ENCODE measurements around the gene SELENOO. TPM values are rescaled to one million over a fixed set of nuclear protein-coding genes. Genes with fewer than 3 reads are reported as not detected.

SELENOO gene, protein sequence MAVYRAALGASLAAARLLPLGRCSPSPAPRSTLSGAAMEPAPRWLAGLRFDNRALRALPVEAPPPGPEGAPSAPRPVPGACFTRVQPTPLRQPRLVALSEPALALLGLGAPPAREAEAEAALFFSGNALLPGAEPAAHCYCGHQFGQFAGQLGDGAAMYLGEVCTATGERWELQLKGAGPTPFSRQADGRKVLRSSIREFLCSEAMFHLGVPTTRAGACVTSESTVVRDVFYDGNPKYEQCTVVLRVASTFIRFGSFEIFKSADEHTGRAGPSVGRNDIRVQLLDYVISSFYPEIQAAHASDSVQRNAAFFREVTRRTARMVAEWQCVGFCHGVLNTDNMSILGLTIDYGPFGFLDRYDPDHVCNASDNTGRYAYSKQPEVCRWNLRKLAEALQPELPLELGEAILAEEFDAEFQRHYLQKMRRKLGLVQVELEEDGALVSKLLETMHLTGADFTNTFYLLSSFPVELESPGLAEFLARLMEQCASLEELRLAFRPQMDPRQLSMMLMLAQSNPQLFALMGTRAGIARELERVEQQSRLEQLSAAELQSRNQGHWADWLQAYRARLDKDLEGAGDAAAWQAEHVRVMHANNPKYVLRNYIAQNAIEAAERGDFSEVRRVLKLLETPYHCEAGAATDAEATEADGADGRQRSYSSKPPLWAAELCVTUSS
- total RNA-seq: 21.8 and 25.4 TPM in 2 replicates

DNA sequence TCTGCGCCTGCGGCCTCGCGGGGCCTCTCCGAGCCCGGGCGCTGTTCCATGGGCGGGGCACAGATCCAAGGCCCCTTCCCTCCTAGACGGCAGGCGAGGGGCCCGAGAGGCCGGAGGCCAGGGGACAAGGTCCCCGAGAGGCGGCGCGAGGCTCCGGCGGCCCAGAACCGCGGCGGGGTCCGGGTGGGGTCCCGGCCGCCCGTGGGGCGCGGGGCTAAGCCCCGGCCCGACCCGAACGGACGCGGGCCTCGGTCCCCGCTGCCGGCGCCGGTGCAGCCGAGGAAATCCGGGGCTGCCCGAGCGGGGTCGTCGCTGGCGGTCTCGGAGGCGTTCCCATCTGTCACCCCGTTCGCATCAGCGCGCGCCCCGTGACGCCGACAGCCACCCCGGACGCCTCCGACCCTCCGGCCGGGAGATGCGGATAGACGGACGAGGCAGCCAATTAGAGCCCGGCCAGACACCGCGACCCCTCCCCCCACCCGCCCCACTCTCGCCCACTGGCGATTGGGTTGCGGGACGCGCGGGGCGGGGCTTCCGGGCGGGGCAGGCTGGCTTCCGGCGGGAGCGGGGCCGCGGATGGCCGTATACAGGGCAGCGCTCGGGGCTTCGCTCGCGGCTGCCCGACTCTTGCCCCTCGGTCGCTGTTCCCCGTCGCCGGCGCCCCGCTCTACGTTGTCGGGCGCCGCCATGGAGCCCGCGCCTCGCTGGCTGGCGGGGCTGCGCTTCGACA lies at the start of gene SELENOO:
SELENOO (plus strand) TSS at position 551 of the 730 bp plus-strand sequence; CDS start at position 577, 26 bp downstream.

GRCh38 chr22:50170453-50171318 lies 30.1 kb upstream of the SELENOO start, which contains the start of gene PANX2:
Gene PANX2, plus strand, starts transcription at chr22:50170731. Its CDS starts 0 bp downstream, at chr22:50170731.

DNA sequence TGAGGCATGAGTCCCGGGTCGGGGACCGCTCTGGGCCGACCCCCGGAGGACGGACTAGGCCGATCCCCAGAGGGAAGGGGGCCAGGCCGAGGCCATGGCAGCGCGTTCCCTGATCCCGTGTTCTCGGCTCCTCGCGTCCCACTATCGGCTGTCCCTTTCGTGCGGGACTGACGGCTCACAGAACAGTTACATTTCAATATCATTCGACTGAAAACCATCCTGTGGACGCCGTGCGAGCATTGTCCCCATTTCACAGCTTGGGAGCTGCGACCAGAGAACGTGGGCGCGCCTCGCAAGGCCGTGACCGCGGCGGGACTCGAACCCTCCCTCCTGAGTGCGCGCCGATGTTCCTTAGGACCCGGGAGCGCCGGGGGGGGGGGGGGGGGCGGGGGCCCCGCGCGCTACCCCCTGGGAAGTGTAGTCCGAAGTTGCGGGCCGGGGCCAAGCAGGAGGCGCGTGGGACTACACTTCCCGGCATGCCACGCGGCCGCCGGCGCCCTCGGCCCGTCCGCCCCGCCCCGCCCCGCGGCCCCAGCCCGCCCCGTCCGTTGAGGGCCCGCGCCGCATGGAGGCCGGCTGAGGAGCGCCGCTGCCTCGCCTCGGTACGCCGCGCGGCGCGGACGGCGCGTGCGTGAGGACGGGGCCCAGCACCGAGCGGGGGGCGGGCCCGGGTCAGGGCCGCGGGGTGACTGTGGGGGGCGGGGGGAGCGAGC lies 15.3 kb upstream of the SELENOO start, which contains the start of gene TRABD:
TRABD (plus strand) TSS at position 539 of the 713 bp plus-strand sequence. CDS start 7,148 bp downstream, outside the sequence.

DNA sequence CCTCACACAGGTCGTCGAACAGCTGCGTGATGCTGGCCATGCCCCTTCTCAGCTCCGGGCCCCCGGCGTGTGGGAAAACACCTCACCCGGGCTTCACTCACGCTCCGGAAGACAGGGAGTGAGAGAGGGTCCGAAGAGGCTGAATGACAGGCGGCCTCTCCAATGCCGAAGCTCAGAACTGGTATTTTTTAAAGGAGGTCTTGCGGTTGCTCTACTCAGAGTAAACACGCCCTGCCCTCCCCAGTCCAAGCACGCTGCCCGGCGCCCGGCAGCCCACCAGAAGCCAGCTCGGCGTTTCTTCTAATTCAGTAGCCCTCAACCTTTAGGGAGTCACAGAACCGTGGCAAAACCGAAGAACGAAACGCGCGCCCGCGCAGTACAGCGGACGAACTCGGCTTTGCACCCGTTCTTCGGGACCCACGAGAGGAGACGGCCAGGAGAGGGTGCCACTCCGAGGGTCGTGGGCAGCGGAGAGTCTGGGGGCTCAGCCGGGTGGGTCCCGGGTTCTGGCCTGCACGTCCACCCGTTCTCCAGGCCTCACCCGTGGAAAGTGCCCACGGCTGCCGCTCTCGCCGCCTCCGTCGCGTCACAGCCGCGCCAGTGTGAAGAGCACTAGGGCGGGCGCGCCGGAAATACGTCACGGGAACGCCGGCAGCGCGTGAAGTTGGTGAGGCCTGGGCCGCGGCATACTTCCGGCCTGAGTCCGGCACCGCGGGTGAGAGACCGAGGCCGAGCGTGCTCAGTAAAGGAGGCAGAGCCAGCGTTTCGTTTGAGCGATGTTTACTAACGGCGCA lies 43.8 kb downstream of the SELENOO start, which contains the start of gene TUBGCP6:
TUBGCP6 (minus strand) TSS at position 604 of the 794 bp plus-strand sequence; CDS start at position 40, 564 bp downstream.

DNA sequence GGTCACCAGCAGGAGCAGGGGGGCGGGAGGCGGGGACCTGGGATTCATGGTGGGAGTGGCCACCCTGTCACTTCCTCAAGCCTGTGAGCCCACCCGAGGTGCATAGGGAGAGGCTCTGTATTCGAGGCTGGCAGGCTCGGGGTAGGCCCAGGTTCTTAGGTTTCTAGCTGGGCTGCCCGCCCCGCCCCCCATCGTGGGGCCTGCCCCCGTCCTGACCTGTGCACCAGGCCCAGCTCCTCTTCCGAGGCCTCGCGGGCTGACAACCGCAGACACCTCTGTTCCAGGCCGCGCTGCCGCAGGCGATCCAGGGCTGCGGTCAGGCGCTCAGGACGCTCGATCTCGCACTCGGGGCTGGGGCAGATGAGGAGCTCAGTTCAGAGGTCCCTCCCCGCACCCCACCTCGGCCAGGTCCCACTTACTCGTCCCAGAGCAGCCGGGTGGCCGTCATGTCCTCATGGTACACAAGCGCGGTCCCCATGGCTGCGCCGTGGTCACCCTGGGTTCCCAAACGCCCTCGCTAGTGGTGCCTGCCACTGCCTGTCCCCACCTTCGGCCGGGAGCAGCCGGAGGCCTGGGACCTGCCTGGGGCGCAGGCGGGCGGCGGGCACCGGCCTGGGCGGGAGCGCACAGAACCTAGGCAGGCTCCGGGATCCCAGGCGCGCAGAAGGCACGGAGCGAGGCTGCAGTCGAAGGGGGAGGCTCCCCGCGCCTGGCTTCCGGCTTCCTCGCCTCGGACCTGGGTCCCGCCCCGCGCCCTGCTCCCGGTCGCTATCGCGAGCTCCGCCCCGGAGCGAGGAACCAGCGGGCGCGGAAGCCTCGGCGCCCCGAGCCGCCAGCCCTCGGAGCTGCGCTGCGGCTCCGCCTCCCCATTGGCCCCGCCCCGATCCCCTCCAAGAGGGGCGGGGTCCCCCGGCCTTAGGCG lies 50.0 kb downstream of the SELENOO start, which contains the start of gene HDAC10:
HDAC10 (minus strand) TSS at position 711 of the 922 bp plus-strand sequence; CDS start at position 478, 233 bp downstream.

GRCh38 chr22:50261615-50262459 lies 61.0 kb downstream of the SELENOO start, which contains the start of gene MAPK12:
Gene MAPK12, minus strand, starts transcription at chr22:50261683. Its CDS starts 174 bp downstream, at chr22:50261509.

Other genes with a start within 250 kb of the SELENOO start
- gene PIM3, start 240.2 kb upstream of the SELENOO start, total RNA-seq: 24.2 and 30.1 TPM in 2 replicates
- gene IL17REL, start 188.2 kb upstream of the SELENOO start, total RNA-seq: not detected in 2 replicates
- not detected in 2 replicates for gene TTLL8, start 142.7 kb upstream of the SELENOO start, total RNA-seq
- 2.1 and 2.2 TPM in 2 replicates for gene MLC1, start 115.6 kb upstream of the SELENOO start, total RNA-seq
- gene MOV10L1, start 111.0 kb upstream of the SELENOO start, total RNA-seq: 1.8 and 7.8 TPM in 2 replicates
- gene PANX2, start 30.3 kb upstream of the SELENOO start, total RNA-seq: 0.79 and 1.1 TPM in 2 replicates
- gene TRABD, start 15.1 kb upstream of the SELENOO start, total RNA-seq: 15.2 and 16.5 TPM in 2 replicates
- 26.4 and 30.5 TPM in 2 replicates for gene TUBGCP6, start 44.0 kb downstream of the SELENOO start, total RNA-seq
- gene HDAC10, start 50.3 kb downstream of the SELENOO start, total RNA-seq: 16.2 and 21.7 TPM in 2 replicates
- 24.3 and 28.3 TPM in 2 replicates for gene MAPK12, start 60.7 kb downstream of the SELENOO start, total RNA-seq
- gene MAPK11, start 69.4 kb downstream of the SELENOO start, total RNA-seq: 3.7 and 4.4 TPM in 2 replicates
- gene PLXNB2, start 106.6 kb downstream of the SELENOO start, total RNA-seq: 145 and 159 TPM in 2 replicates
- 1.6 and 1.9 TPM in 2 replicates for gene DENND6B, start 126.0 kb downstream of the SELENOO start, total RNA-seq
- gene PPP6R2, start 142.3 kb downstream of the SELENOO start, total RNA-seq: 62.2 and 65.0 TPM in 2 replicates

Data from aortic smooth muscle cell (primary cell).